ENCODE data around the gene CRCP.
"Not testable (repeated sequence)": the region's sequence is repeated elsewhere in the genome, so short reads cannot be mapped to it uniquely, and the experiment has no call there.

CRCP gene

GRCh38 chr7:66114743-66115649 lies at the start of gene CRCP:
CRCP (plus strand) TSS chr7:66114847; CDS start chr7:66114963, 116 bp downstream.
- H3K9me3 ChIP-seq (ENCODE audit: control insufficient read depth, insufficient read depth, low read length), result no peaks in the 10 kb centered on the region
- H3K27ac ChIP-seq (ENCODE audit: low read length), result no peak within 1 kb of the TSS
- WGBS (ENCODE audit: insufficient coverage, insufficient read length), result no CpG with 5 or more reads among the region's 67 CpGs
- no peaks in the 10 kb centered on the region for H3K27me3 ChIP-seq (ENCODE audit: control insufficient read depth, insufficient read depth, low read length)
- peak within 1 kb of the TSS; percentile 83 for H3K4me3 ChIP-seq (ENCODE audit: low read length)
- H3K36me3 ChIP-seq (ENCODE audit: control insufficient read depth, insufficient read depth, low read length), result no peaks in the 10 kb centered on the region
- H3K4me1 ChIP-seq (ENCODE audit: control insufficient read depth, insufficient read depth, low read length), result no peaks in the 10 kb centered on the region
- peak; percentile 41 for DNase-seq (ENCODE audit: low read depth, low spot score)

DNA sequence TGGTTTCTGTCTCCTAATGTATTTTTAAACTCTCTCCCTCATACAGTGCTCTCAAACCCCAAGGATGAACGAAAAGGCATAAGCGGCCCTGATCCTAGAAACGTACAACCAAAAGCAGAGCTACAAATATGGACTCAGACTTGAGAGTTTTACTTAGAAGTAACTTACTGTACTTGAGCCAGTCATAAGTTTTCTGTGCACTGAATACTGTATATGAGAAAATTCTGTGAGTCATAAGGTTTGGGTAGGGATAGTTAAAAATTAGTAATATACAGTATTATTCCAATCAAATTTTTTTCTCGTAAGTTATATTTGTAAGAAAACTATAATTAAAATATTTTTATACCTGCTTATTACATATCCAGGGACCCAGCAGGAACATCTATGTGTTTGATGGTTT lies 44.9 kb upstream of the CRCP start:
- Histone ChIP-seq H3K4me3 (ENCODE audit: low read length) (no peak overlapping the region), H3K27ac (ENCODE audit: low read length) (no peak overlapping the region), H3K4me1 (ENCODE audit: control insufficient read depth, insufficient read depth, low read length) (no peaks in the 10 kb centered on the region), H3K9me3 (ENCODE audit: control insufficient read depth, insufficient read depth, low read length) (no peaks in the 10 kb centered on the region), H3K27me3 (ENCODE audit: control insufficient read depth, insufficient read depth, low read length) (no peaks in the 10 kb centered on the region), H3K36me3 (ENCODE audit: control insufficient read depth, insufficient read depth, low read length) (no peaks in the 10 kb centered on the region)
- WGBS (ENCODE audit: insufficient coverage, insufficient read length), result no CpG with 5 or more reads among the region's 4 CpGs
- DNase-seq (ENCODE audit: low read depth, low spot score), result no peak

- H3K27me3 ChIP-seq (ENCODE audit: control insufficient read depth, insufficient read depth, low read length), result no peaks in the 10 kb centered on the region
- no peak for DNase-seq (ENCODE audit: low read depth, low spot score)
- WGBS (ENCODE audit: insufficient coverage, insufficient read length), result no CpG with 5 or more reads among the region's 1 CpG
- H3K4me1 ChIP-seq (ENCODE audit: control insufficient read depth, insufficient read depth, low read length), result no peaks in the 10 kb centered on the region
- no peak overlapping the region for H3K27ac ChIP-seq (ENCODE audit: low read length)
- H3K9me3 ChIP-seq (ENCODE audit: control insufficient read depth, insufficient read depth, low read length), result no peaks in the 10 kb centered on the region
- H3K36me3 ChIP-seq (ENCODE audit: control insufficient read depth, insufficient read depth, low read length), result no peaks in the 10 kb centered on the region
- H3K4me3 ChIP-seq (ENCODE audit: low read length), result no peak overlapping the region
These were observed 44.4 kb upstream of the CRCP start for GRCh38 chr7:66070222-66070621.

DNA sequence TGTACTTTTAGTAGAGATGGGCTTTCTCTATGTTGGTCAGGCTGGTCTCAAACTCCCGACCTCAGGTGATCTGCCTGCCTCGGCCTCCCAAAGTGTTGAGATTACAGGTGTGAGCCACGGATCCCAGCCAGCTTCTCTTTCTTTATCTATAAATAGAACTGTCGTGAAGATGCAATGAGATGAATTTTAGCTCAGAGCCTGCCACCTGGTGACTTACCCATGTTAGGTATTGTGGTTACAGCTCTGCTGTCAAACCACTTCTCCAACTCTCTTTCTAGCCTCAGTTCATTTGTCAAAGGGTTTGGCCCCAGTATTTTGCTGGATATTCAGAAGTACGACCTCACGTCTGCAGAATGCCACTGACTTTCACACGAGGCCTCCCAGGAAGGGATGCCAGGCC lies 42.4 kb upstream of the CRCP start:
- not testable (repeated sequence) for H3K4me1 ChIP-seq (ENCODE audit: control insufficient read depth, insufficient read depth, low read length); H3K27me3 ChIP-seq (ENCODE audit: control insufficient read depth, insufficient read depth, low read length); H3K27ac ChIP-seq (ENCODE audit: low read length); H3K9me3 ChIP-seq (ENCODE audit: control insufficient read depth, insufficient read depth, low read length); H3K4me3 ChIP-seq (ENCODE audit: low read length); H3K36me3 ChIP-seq (ENCODE audit: control insufficient read depth, insufficient read depth, low read length); DNase-seq (ENCODE audit: low read depth, low spot score)
- WGBS (ENCODE audit: insufficient coverage, insufficient read length), result no CpG with 5 or more reads among the region's 7 CpGs

- WGBS (ENCODE audit: insufficient coverage, insufficient read length), result no CpG with 5 or more reads among the region's 67 CpGs
- Histone ChIP-seq H3K4me1 (ENCODE audit: control insufficient read depth, insufficient read depth, low read length) (peaks cover 2% of the 10 kb centered on the region), H3K36me3 (ENCODE audit: control insufficient read depth, insufficient read depth, low read length) (no peaks in the 10 kb centered on the region; the same call in 1 of the 2 replicates), H3K4me3 (ENCODE audit: low read length) (peak within 1 kb of the TSS; percentile 97), H3K27ac (ENCODE audit: low read length) (no peak within 1 kb of the TSS), H3K27me3 (ENCODE audit: control insufficient read depth, insufficient read depth, low read length) (no peaks in the 10 kb centered on the region), H3K9me3 (ENCODE audit: control insufficient read depth, insufficient read depth, low read length) (no peaks in the 10 kb centered on the region)
- DNase-seq (ENCODE audit: low read depth, low spot score), result peak; percentile 89
These were observed 38.8 kb upstream of the CRCP start, which contains the start of gene ASL for GRCh38 chr7:66075590-66076461. ASL (plus strand) TSS chr7:66075819; CDS start chr7:66076082, 263 bp downstream.

DNA sequence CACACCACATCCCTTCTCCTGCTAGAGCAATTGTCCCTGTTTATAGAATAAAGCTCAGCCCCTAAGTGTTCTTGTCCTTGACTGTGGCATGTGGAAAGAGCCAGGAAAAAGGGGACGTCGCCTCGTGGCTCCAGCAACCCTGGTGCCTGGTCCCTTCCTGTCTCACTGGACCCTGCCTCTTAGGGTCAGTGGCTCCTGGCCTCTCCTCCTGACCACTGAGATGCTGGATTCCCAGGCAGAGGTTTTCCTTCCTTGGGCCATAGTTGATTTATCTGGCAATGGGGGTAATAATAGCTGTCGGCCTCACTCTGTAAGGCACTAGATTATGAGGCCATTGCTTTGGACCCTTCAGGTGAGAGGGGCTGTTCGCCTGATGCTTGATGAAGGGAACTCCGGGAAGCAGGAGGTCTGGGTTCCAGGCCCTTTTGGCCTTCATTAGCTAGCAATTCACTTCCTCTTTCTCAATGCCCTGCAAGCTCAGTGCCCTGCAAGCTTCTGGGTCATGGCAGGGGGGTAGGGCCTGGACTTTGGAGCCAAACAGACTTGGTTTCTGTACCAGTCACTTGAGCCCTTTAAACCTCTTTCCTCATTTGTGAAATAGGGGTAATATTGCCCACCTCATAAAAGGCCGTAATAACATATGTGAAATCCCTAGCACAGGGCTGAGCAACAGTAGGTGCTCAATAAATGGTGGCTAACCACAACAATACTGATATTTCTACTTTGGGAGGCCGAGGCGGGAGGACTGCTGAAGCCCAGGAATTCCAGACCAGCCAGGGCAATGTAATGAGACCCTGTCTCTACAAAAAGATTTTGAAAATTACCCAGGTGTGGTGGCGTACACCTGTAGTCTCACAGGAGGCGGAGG lies 38.0 kb upstream of the CRCP start:
- Histone ChIP-seq H3K4me3 (ENCODE audit: low read length) (peak overlapping the region; percentile 97; the same call in 1 of the 2 replicates), H3K27me3 (ENCODE audit: control insufficient read depth, insufficient read depth, low read length) (no peaks in the 10 kb centered on the region), H3K4me1 (ENCODE audit: control insufficient read depth, insufficient read depth, low read length) (peaks cover 2% of the 10 kb centered on the region), H3K9me3 (ENCODE audit: control insufficient read depth, insufficient read depth, low read length) (no peaks in the 10 kb centered on the region), H3K36me3 (ENCODE audit: control insufficient read depth, insufficient read depth, low read length) (peaks cover under 1% of the 10 kb centered on the region; the same call in 1 of the 2 replicates), H3K27ac (ENCODE audit: low read length) (no peak overlapping the region)
- DNase-seq (ENCODE audit: low read depth, low spot score), result no peak
- no CpG with 5 or more reads among the region's 11 CpGs for WGBS (ENCODE audit: insufficient coverage, insufficient read length)

DNA sequence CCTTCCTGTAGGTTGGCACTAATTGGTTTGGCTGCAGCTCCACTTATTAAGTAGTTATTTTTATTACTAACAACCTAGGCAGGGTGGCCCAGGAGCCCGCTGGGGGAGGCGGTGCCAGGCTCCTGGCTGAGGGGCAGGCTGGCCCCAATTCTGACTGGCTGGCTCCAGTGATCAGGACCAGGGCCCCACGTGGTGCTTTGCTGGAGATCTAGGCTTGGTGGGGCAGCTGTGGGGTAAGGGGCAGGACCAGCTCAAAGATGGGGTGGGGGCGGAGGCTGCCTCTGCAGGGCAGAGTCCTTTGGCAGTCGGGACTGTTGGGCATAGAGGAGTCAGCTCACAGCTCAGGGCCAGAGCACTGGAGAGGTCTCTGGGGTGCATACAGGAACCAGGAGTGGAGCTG lies 36.6 kb upstream of the CRCP start:
- Histone ChIP-seq H3K4me3 (ENCODE audit: low read length) (no peak overlapping the region), H3K36me3 (ENCODE audit: control insufficient read depth, insufficient read depth, low read length) (peaks cover 5% of the 10 kb centered on the region; the same call in 1 of the 2 replicates), H3K4me1 (ENCODE audit: control insufficient read depth, insufficient read depth, low read length) (peaks cover 2% of the 10 kb centered on the region), H3K9me3 (ENCODE audit: control insufficient read depth, insufficient read depth, low read length) (no peaks in the 10 kb centered on the region), H3K27me3 (ENCODE audit: control insufficient read depth, insufficient read depth, low read length) (no peaks in the 10 kb centered on the region), H3K27ac (ENCODE audit: low read length) (no peak overlapping the region)
- no CpG with 5 or more reads among the region's 5 CpGs for WGBS (ENCODE audit: insufficient coverage, insufficient read length)
- DNase-seq (ENCODE audit: low read depth, low spot score), result no peak

DNA sequence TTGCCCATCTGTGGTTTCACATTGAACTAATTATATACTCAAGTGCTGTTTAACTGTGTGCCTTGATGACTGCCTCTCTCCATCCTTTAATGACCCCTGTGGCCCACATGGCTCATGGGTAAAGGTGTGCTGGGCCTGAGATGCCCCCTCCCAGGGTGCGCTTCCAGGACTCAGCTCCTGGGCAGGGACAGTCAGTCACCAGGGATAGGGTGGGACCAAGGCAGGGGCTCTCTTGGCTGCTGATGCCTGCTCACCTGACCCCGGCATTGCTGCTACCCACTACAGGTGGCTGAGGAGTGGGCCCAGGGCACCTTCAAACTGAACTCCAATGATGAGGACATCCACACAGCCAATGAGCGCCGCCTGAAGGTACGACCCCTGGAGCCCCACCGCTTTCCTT lies 32.6 kb upstream of the CRCP start:
- Histone ChIP-seq H3K27ac (ENCODE audit: low read length) (no peak overlapping the region), H3K27me3 (ENCODE audit: control insufficient read depth, insufficient read depth, low read length) (no peaks in the 10 kb centered on the region), H3K9me3 (ENCODE audit: control insufficient read depth, insufficient read depth, low read length) (no peaks in the 10 kb centered on the region), H3K4me3 (ENCODE audit: low read length) (no peak overlapping the region), H3K4me1 (ENCODE audit: control insufficient read depth, insufficient read depth, low read length) (no peaks in the 10 kb centered on the region), H3K36me3 (ENCODE audit: control insufficient read depth, insufficient read depth, low read length) (peaks cover 5% of the 10 kb centered on the region; the same call in 1 of the 2 replicates)
- DNase-seq (ENCODE audit: low read depth, low spot score), result no peak
- no CpG with 5 or more reads among the region's 6 CpGs for WGBS (ENCODE audit: insufficient coverage, insufficient read length)

GRCh38 chr7:66082886-66083415 lies 31.7 kb upstream of the CRCP start:
- Histone ChIP-seq H3K4me3 (ENCODE audit: low read length) (no peak overlapping the region), H3K9me3 (ENCODE audit: control insufficient read depth, insufficient read depth, low read length) (no peaks in the 10 kb centered on the region), H3K27me3 (ENCODE audit: control insufficient read depth, insufficient read depth, low read length) (no peaks in the 10 kb centered on the region), H3K4me1 (ENCODE audit: control insufficient read depth, insufficient read depth, low read length) (no peaks in the 10 kb centered on the region), H3K36me3 (ENCODE audit: control insufficient read depth, insufficient read depth, low read length) (peaks cover 6% of the 10 kb centered on the region; the same call in 1 of the 2 replicates), H3K27ac (ENCODE audit: low read length) (no peak overlapping the region)
- DNase-seq (ENCODE audit: low read depth, low spot score), result no peak
- no CpG with 5 or more reads among the region's 16 CpGs for WGBS (ENCODE audit: insufficient coverage, insufficient read length)

All from iPS DF 6.9 (cell line).